Loucy (cell line): ENCODE results near the gene KLC1.

ENCODE experiments used
- H2AFZ ChIP-seq: fragments of 200-600 bp; sonication (generic); 2 replicates; pipeline ENCODE4 v1.6.0; 2016; ENCODE audit warnings: antibody characterized with exemption, mild to moderate bottlenecking, low read length, moderate library complexity
- H3F3A ChIP-seq: fragments of 200-600 bp; 2 replicates; pipeline ENCODE4 v1.6.0; 2016; ENCODE audit warnings: antibody characterized with exemption, low read depth, mild to moderate bottlenecking
- H3K27me3 ChIP-seq: fragments of 200-600 bp; sonication (generic); 2 replicates; pipeline ENCODE4 v1.6.1; 2014; ENCODE audit warnings: low read length, mild to moderate bottlenecking; ENCODE audit not compliant: insufficient read depth, poor library complexity, severe bottlenecking
- H3K36me3 ChIP-seq: fragments of 200-600 bp; sonication (generic); 2 replicates; pipeline ENCODE4 v1.6.1; 2016; ENCODE audit warnings: low read length; ENCODE audit not compliant: insufficient read depth
- H3K4me1 ChIP-seq: fragments of 200-600 bp; sonication (generic); 2 replicates; pipeline ENCODE4 v1.5.1; 2014; ENCODE audit warnings: low read length, mild to moderate bottlenecking; ENCODE audit not compliant: insufficient read depth, poor library complexity, severe bottlenecking
- H3K4me2 ChIP-seq: fragments of 200-600 bp; sonication (generic); 2 replicates; pipeline ENCODE4 v1.6.0; 2014; ENCODE audit warnings: antibody characterized with exemption, low read length, low read depth, mild to moderate bottlenecking; ENCODE audit not compliant: poor library complexity, severe bottlenecking
- H3K4me3 ChIP-seq: fragments of 200-600 bp; sonication (generic); 2 replicates; pipeline ENCODE4 v1.5.1; 2014; ENCODE audit warnings: low read length, mild to moderate bottlenecking, mixed read lengths; ENCODE audit not compliant: poor library complexity, severe bottlenecking
- H3K79me2 ChIP-seq: fragments of 200-600 bp; sonication (generic); 2 replicates; pipeline ENCODE4 v1.6.1; 2014; ENCODE audit warnings: low read length; ENCODE audit not compliant: insufficient read depth
- H3K9ac ChIP-seq: fragments of 200-600 bp; sonication (generic); 2 replicates; pipeline ENCODE4 v1.6.0; 2014; ENCODE audit warnings: mild to moderate bottlenecking, low read depth, low read length, moderate library complexity; ENCODE audit not compliant: poor library complexity, severe bottlenecking
- H3K9me2 ChIP-seq: fragments of 200-600 bp; sonication (generic); replicated peaks from 2 replicates; pipeline ENCODE4 v1.6.1; 2016; ENCODE audit warnings: low read depth, low read length, mixed read lengths
- H3K9me3 ChIP-seq: fragments of 200-600 bp; sonication (generic); 2 replicates; pipeline ENCODE4 v1.6.1; 2014; ENCODE audit warnings: mild to moderate bottlenecking, antibody characterized with exemption, low read length, low read depth; ENCODE audit not compliant: insufficient read depth
- H4K20me1 ChIP-seq: fragments of 200-600 bp; sonication (generic); 2 replicates; pipeline ENCODE4 v1.6.0; 2014; ENCODE audit warnings: antibody characterized with exemption, low read length, mild to moderate bottlenecking; ENCODE audit not compliant: insufficient read depth, poor library complexity, severe bottlenecking
- CTCF ChIP-seq: fragments of 200-600 bp; sonication (generic); conservative IDR thresholded peaks from 2 replicates; pipeline ENCODE4 v1.5.1; 2014; ENCODE audit warnings: mild to moderate bottlenecking, antibody characterized with exemption, low read length
- EZH2phosphoT487 ChIP-seq: fragments of 200-600 bp; IDR thresholded peaks from 2 replicates; pipeline ENCODE4 v1.6.1; 2018; ENCODE audit warnings: antibody characterized with exemption, mild to moderate bottlenecking, moderate library complexity, borderline replicate concordance

Gene KLC1

GRCh38 chr14:103597623-103598377, 31.2 kb upstream of the KLC1 start:
- H3K27me3 ChIP-seq = no peaks in the 10 kb centered on the region
- H3K9ac ChIP-seq = no peak overlapping the region
- H3K9me3 ChIP-seq = no peaks in the 10 kb centered on the region
- H4K20me1 ChIP-seq = no peaks in the 10 kb centered on the region
- H3K4me3 ChIP-seq = no peak overlapping the region
- H3K9me2 ChIP-seq = no peaks in the 10 kb centered on the region
- H3F3A ChIP-seq = no peaks in the 10 kb centered on the region
- no peaks in the 10 kb centered on the region for H3K36me3 ChIP-seq
- no peak overlapping the region for H2AFZ ChIP-seq
- H3K4me2 ChIP-seq = no peak overlapping the region
- H3K4me1 ChIP-seq = no peaks in the 10 kb centered on the region
- no peak for TF ChIP-seq EZH2phosphoT487
- TF ChIP-seq CTCF = no peak
- no peaks in the 10 kb centered on the region for H3K79me2 ChIP-seq

DNA sequence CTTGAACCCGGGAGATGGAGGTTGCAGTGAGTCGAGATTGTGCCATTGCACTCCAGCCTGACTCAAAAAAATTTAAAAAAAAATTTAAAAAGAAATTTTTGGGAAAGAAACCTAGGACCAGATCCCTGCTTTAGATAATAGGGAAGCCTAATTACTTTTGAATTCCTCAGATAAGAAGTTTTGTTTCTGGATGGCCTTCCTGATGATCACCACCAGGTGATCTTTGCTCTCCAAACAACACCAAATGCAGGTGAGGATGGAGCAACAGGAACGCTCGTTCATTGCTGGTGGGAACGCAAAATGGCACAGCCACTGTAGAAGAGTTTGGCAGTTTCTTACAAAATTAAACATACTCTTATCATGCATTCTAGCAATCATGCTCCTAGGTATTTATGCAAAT, 28.5 kb upstream of the KLC1 start:
- Histone ChIP-seq H3K79me2 (no peaks in the 10 kb centered on the region), H3K4me1 (peaks cover 7% of the 10 kb centered on the region), H3K9me3 (no peaks in the 10 kb centered on the region), H3K4me2 (no peak overlapping the region), H3K36me3 (no peaks in the 10 kb centered on the region), H3K4me3 (no peak overlapping the region), H3K9me2 (no peaks in the 10 kb centered on the region), H3K9ac (no peak overlapping the region), H4K20me1 (no peaks in the 10 kb centered on the region), H3K27me3 (no peaks in the 10 kb centered on the region), H2AFZ (no peak overlapping the region), H3F3A (no peaks in the 10 kb centered on the region)
- TF ChIP-seq EZH2phosphoT487 (no peak), CTCF (no peak)

DNA sequence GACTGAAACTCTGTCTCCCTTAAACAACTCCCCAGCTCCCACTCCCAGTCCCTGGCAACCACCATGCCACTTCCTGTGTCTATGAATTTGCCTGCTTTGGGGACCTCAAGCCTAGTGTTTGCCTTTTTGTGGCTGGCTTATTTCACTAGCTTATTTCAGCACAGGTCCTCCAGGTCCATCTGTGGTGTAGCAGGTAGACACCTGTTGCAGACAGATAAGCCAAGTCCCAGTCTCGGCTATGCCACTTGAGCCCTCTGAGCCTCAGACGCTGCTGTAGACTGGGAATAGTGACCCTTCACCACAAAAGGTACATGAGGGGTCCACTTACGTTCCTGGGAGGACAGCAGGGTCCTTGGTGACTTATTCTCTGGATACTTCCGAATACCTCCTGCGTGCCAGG, 24.4 kb upstream of the KLC1 start:
- H3K4me3 ChIP-seq = no peak overlapping the region
- H3K79me2 ChIP-seq = no peaks in the 10 kb centered on the region
- no peaks in the 10 kb centered on the region for H3K36me3 ChIP-seq
- no peak overlapping the region for H3K9ac ChIP-seq
- H2AFZ ChIP-seq = no peak overlapping the region
- no peaks in the 10 kb centered on the region for H3F3A ChIP-seq
- H3K4me1 ChIP-seq = peaks cover 24% of the 10 kb centered on the region
- H3K9me2 ChIP-seq = no peaks in the 10 kb centered on the region
- no peaks in the 10 kb centered on the region for H3K9me3 ChIP-seq
- H3K27me3 ChIP-seq = no peaks in the 10 kb centered on the region
- no peaks in the 10 kb centered on the region for H4K20me1 ChIP-seq
- H3K4me2 ChIP-seq = no peak overlapping the region
- TF ChIP-seq CTCF = no peak
- no peak for TF ChIP-seq EZH2phosphoT487
